Measurements from ENCODE around the gene MOGAT2.
"Not testable (repeated sequence)": the region's sequence is repeated elsewhere in the genome, so short reads cannot be mapped to it uniquely, and the experiment has no call there.

MOGAT2 gene

DNA sequence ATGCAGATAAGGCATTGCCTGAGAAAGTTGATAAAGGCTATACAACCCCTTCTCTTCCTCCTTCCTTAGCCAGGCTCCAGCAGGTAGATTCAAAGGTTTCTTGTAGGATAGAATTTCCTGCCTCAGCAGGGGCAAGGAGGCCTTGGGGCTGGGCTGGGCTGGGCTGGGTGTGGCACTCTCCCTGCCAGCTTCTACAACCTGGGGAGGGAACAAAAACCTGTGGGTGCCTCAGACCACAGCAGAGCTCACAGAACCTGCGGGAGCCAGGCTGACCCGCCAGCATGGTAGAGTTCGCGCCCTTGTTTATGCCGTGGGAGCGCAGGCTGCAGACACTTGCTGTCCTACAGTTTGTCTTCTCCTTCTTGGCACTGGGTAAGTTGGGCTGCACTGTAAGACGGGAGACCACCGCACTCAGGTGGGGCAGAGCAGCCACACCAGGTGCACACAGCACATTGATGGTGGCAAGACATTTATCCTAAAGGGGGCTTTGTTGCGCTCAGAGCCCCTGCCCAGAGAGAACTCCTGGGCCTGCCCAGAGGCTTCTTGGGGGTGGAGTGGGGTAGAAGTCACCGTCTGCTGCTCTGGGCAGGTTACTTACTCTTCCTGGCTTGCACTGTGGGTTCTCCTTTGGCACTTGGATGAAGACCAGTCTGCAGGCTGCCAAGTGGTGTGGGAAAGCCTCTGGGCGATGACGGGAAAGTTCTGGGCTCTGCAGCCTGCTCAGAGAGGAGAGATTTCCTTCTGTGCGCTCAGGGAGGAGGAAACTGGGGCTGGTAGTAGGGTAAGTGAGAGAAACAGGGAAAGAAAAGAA, at the start of gene MOGAT2:
Gene MOGAT2, plus strand, starts transcription at position 231 of the 811 bp plus-strand sequence. Its CDS starts 51 bp downstream, at position 282.
- no peak for DNase-seq (ENCODE audit: low read depth)

DNA sequence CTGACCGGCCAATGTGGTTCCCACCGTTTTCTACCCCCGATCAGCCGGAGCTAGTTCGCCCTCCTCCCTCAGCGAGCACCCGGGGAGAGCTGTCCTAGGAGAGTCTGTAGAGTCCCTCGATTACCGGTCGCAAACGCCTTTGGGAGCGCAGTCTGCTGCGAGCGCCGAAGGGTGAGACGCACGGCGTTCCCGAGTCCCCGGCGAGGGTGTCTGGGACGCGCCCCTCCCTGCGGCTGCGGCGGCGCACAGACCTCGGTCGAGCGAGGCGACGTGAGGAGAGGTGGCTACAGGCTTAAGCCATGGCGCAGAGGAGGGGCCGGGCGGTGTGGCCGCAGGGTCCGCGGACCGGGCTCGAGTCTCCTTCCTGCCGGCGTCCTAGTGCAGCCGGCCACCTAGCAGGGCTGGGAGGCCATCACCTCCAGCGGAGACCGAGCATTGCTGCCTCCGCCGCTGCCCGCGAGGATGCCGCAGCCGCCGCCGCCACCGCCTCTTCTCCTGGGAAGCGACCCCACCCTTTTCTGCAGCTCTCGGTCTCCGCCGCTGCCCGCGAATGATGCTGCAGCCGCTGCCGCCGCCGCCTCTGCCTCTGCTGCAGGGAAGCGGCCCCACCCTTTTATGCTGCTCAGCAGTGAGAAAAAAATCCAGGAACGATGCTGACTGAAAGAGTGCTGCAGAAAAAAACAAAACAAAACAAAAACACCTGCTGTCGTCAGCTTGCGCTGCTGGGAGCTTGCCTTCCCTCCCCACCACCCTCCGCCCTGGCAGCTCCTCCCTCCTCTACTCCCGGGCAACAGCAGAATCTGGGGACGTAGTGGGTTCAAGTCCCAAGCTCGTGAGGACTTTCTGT, 49.0 kb upstream of the MOGAT2 start, which contains the start of gene MAP6:
Gene MAP6, minus strand, starts transcription at position 588 of the 847 bp plus-strand sequence. CDS start 669 bp downstream, outside the sequence.
- no peak for DNase-seq (ENCODE audit: low read depth)

DNA sequence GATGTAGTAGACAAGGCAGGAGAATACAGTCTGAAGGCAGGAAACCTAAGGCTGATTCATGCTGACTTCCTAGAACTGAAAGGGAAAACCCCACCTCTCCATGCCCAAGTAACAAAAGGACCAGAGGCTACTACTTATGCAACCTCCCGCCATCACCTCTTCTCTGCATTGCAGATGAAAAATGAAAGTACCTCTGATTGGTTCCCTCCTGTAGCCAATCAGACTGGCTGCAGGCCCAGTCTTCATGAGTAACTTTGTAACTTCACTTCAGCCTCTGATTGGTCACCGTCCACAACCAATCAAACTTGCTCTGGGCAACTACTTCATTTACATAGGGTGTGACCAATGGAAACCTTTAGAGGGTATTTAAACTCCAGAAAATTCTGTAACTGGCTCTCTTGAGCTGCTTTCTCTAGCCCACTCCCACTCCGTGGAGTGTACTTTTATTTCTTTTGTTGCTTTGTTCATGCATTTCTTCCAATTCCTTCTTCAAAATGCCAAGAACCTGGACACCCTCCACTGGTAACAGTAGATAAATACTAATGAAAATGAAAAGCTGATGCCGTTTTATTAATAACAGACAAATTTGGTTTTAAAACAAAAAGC, 43.6 kb upstream of the MOGAT2 start:
- DNase-seq (ENCODE audit: low read depth): no peak

DNA sequence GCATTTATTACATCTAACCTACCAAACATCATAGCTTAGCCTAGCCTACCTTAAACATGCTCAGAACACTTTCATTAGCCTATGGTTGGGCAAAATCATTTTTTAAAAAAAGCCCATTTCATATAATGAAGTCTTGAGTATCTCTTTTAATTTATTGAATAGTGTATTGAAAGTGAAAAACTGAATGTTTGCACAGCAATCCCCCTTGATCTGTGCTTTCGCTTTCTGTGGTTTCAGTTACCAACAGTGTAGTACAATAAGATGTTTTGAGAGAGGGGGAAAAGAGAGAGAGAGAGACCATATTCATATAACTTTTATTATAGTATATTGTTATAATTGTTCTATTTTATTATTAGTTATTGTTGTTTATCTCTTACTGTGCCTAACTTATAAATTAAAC, 40.4 kb upstream of the MOGAT2 start:
- DNase-seq (ENCODE audit: low read depth): no peak

DNA sequence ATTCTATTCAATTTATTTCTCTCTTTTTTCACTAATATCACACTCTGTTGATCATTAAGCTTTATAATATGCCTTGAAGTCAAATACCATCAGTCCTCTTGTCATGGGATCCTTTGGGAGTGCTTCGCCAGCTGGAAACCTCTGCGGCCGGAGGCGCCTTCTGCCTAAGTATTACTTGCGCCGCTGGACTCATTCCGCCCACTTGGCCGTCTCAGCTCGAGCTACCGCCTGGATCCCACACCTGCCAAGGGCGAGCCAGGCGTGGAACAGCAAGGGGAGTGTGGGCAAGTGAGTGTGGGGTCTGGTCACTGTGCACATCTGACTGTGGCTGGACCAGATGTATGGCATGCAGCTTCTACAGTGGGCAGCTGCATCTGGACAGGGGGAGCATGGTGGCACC, 39.7 kb upstream of the MOGAT2 start:
- no peak for DNase-seq (ENCODE audit: low read depth)

DNA sequence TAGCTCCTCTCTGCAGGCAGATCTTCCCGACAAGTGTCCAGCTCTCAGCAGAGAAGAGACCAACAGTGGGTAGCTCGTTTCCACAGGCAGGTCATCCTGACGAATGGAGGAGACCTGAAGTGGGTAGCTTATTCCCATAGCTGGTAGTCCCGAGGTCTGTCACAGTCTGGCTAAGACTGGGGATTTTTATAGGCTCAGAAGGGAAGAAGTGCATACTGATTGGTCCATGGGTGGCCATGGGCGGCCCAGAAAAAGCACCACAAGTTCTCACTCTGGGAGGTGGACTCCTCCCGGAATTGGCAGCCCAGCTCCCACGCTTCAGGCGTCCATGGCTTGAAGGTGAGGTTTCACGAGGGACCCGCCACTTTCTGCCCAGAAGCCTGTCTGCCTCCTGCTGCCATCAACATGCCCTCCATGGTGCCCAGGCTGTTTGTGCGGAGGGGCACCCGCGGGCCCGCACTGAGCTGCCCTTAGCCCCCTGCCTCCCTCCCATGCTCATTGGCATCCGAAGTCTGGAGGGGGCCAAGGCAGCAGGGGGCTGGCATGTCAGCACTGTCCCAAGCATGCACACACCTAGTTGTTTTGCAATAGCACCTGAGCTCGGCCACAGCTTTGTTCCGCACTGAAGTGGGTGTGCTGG, 38.9 kb upstream of the MOGAT2 start:
- DNase-seq (ENCODE audit: low read depth): no peak

DNA sequence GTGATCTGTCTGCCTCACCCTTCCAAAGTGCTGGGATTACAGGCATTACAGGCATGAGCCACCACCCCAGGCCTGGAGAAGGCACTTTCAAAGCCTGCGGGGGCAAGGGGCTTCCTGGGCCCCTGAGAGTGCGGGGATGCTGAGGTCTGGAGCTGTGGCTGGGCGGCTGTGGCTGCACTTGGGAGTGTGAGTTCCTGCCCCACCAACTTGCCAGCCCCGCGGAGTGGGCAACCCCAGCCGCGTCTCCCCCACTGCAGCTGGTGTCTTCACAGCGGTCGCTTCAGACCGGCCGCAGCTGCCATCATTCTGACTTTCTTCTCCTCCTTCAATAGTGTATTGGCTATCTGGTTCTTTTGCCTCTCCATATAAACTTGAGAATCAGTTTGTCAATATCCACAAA, 38.1 kb upstream of the MOGAT2 start:
- DNase-seq (ENCODE audit: low read depth): no peak

DNA sequence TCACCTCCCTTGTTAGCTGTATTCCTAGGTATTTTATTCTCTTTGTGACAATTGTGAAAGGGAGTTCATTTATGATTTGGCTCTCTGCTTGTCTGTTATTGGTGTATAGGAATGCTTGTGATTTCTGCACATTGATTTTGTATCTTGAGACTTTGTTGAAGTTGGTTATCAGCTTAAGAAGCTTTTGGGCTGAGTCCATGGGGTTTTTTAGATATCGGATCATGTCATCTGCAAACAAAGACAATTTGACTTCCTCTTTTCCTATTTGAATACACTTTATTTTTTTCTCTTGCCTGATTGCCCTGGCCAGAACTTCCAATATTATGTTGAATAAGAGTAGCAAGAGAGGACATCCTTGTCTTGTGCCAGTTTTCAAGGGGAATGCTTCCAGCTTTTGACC, 33.8 kb upstream of the MOGAT2 start:
- not testable (repeated sequence) for DNase-seq (ENCODE audit: low read depth)

DNA sequence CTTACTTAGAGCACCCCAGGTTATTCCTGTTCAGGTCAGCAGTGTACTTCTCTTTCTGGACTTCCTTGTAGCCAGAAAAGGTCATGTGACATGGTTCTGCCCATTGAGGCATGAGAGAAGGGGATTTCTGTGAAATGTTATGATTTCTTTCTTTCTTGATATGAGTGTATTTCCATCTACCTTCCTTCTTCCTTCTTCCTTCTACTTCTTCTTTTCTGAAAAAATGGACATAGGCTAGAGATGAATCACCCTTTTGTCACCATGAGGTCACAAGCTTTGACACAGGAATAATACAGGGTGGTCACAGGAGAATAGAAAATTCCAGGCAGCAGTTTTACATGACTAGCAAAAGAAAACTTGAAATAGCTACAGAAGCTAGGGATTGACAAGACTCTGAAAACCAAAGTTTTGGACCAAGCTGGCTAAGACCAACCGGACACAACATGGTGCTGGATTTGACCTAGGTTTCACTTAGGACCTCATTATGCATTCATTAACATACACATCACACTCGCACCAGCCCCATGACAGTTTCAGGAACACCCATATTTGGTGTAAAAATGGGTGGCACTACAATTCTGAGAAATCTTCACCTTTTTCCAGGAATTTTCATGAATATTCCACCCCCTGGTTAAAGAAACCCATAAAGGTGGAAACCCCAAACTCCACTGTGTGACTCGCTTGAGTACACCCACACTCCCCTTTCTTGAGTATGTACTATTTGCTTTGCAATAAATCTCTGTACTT, 27.6 kb upstream of the MOGAT2 start:
- no peak for DNase-seq (ENCODE audit: low read depth)

DNA sequence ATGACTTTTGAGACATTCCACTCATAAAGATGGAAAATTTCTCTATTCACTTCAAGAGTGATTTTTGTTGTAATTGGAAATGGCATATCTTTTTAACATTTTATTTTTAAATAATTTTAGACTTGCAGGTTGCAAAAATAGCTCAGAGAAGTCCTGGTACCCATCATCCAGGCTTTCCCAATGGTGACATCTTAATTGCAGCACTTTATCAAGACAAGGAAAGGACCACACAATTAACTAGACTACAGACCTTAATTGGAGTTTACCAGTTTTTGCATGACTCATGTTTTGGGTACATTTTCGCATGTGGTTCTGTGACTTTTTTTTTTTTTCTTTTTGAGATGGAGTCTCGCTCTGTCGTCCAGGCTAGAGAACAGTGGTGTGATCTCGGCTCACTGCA, 25.8 kb upstream of the MOGAT2 start:
- no peak for DNase-seq (ENCODE audit: low read depth)

DNA sequence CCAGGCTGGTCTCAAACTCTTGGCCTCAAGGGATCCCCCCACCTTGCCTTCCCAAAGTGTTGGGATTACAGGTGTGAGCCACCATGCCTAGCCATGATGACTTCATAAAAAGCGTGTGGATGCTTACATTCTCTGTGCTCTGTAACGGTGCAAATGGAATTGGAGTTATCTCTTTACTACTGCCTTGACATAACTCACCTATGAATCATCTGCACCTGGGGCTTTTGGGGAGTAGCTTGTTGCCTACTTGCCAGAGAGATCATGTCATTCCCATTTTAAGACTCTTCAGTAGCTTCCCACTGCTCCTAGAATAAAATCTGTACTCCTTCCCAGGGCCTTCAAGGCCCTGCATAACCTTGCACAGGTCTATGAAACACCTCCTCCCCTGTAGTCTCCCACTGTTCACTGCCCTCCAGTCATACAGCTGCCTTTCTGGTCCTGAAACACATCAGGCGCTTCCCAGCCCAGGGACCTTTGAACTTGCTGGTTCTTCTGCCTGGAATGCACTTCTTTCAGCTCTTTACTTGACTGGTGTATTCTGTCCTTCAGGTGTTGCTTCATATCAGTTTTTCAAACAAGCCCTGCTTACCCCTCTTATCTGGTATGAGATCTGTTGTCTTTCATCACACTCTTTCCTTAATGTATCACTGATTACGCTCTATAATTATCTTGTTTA, 19.6 kb upstream of the MOGAT2 start:
- DNase-seq (ENCODE audit: low read depth): no peak

DNA sequence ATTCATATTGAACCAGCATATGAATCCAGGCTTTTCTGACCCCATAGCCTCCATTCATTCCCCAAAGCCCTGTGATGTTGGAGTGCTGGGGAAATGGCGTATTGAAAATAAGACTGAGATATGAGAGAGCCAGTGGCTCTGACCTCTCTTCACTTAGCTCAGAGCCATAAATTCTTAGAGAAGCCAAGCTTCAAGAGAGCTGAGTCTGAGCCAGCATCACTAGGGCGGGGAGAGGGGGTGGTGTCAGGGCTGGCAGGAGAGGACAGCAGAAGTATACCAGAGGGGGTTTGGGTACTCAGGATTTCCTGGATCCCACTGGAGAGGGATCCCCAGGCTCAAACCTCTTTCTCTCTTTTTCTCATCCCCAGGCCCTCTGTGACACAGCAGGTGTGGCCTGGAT, 16.7 kb upstream of the MOGAT2 start:
- DNase-seq (ENCODE audit: low read depth): no peak

DNA sequence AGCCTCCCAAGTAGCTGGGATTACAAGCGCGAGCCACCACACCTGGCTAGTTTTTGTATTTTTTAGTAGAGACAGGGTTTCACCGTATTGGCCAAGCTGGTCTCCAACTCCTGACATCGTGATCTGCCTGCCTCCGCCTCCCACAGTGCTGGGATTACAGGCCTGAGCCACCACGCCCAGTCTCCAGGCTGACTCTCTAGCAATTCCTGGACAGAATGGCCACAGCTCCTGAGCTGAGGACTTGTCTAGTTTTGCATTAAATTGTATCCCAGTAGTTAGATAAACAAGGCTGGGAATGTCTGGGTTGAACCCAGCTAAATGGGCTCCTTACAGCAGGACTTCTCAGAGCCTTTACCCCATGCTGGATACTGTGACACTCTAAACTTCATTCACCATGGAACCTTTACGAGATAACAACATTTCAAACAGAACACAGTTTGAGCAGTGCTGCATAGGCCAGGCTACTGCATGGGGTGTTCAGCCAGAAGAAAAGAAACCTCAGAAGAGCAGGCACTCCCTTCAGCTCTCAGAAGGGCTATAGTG, 13.9 kb upstream of the MOGAT2 start:
- no peak for DNase-seq (ENCODE audit: low read depth)

DNA sequence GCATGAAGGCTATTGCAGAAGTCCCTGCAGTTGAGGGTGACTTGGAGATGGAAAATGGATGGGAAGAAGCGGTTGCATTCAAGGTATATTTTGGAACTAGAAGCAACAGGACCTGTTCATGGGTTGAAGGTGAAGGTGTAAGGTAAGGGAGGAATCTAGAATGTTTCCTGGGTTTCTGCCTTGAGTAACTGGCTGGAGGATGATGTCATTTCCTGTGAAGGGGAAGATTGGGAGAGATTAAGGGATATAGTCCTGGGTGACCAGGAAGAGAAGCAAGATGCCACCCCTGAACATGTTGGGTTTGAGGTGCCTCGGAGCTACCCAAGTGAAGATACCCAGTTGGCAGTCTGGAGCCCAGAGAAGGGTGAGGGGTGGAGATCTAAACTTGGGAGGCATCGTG, 12.1 kb upstream of the MOGAT2 start:
- DNase-seq (ENCODE audit: low read depth): no peak

DNA sequence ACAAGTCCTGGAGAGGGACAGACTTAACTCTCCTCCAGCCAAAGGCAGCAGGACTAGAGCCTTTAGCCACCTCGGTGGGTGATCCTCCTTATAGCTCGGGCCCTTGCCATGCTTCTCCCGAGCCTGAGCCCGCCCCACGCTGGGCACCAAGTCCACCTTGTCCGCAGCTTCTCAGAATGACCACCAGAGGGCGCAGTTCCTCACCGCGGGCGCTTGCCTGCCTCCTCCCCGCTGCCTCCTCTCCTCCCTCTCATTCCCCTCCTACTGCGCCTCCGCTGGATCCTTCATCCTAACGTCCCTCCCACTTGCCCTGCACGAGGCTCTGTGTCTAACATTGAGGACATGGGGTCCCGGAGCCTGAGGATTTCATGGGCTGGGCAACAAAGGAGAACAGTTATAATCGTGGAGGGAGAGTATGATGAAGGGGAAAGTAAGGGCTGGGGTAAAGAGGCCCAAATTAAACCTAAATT, 11.3 kb upstream of the MOGAT2 start:
- DNase-seq (ENCODE audit: low read depth): peak; percentile 41

DNA sequence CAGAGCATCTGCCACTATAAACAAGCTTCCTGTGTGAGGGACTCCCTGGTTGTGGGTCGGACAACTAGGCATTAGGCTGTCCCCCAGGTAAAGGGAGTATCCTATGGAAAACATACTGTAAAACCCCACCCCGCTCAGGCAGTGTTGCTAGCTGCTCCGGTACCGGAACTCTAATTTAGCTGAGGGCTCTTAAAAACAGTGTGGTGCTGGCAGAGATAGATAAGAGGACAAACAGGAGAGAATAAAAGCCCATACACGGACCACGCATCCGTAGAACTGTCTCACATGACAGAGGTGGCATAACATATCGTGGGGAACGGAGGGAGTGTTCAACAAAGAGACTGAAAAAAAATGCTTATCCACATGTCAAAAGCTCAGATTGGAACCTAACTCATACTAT, 3.4 kb upstream of the MOGAT2 start:
- DNase-seq (ENCODE audit: low read depth): no peak

DNA sequence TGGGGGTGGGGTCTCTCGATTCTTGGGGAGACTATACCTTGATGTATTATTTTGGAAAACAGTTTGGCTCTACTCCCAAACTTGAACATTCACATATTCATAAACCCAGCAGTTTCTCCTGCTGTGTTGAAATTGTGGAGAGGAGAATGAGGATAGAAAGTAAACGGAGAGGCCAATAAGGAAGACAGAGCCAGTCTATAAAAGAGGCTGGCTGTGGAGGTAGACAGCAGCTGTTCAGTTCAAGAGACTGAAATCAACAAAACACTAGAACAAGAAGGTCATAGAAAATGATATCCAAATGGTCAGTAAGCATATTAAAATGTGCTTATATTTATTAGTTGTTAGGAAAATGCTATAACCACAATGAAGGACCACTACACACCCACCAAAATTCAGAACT, 1.9 kb upstream of the MOGAT2 start:
- DNase-seq (ENCODE audit: low read depth): no peak

DNA sequence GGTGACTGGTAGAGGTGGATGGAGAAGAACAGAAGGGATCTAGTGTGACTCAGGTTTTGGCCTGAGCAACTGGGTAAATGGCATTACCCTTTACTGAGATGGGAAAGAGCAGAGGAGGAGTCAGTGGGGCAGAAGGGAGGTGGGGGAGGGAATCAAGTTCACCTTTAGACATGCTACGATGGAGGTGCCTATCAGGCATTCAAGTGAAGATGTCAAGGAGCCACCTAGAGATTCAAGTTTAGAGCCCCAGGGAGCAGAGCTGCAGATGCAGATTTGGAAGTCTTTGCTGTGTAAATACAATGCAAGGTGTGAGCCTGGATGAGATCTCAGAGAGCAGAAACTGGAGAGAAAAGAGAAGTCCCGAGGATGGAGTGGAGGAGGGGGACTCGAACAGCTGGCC, 979 bp upstream of the MOGAT2 start:
- DNase-seq (ENCODE audit: low read depth): no peak

DNA sequence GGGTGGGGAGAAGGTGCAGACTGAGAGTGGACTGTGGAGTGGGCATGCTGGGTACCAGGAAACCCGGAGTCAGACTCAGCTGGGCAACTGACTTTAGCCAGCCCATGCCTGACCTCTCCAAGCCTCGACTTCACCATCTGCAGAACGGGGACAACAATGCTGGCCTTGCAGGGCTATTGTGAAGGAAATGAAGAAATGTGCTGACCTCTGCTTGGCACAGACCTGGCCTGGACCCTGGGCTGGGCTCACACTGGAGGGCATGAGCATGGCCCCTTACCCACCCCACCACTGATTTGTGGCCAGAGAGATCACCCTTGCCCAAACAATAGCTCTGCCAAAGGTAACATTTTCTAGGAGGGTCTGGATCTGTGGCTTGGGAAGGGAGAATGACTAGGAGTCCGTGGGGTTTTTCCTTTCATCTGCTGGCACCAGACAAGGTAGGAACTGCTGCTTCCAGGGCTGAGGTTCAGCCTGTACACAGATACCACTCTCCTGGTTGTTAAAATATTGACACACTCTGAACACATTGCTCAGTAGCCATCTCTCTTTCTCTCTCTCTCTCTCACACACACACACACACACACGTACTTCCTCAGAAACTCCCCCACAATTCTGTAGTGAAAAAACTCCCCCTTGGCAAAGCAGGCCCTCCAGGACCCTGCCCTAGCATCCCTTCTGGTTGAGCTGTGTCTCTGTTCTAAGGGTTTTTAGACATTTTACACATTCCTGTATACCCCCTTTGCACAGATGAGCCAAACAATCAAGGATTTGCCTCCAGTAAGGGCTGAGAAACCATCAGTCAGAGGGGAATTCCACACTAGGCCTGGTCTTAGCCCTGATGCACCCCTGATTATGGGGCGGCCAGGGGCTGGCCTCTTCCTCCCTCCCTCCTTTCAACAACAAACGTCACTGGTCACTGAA, 1.0 kb downstream of the MOGAT2 start:
- no peak for DNase-seq (ENCODE audit: low read depth)
